ENCODE measurements around the gene BCLAF3. TPM values are rescaled to one million over a fixed set of nuclear protein-coding genes. Genes with fewer than 3 reads are reported as not detected.

Gene BCLAF3
- total RNA-seq, 1 donor, result 7.6 TPM

- no peak for DNase-seq (ENCODE audit: insufficient read length, low spot score, missing footprints)
- peaks cover 5% of the 10 kb centered on the region for H3K36me3 ChIP-seq (ENCODE audit: insufficient read depth, low read length)
- H3K4me1 ChIP-seq (ENCODE audit: insufficient read depth, low read length), result peaks cover 9% of the 10 kb centered on the region
- H3K79me2 ChIP-seq (ENCODE audit: insufficient read depth, low read length), result no peaks in the 10 kb centered on the region
- H3K9me3 ChIP-seq (ENCODE audit: low read depth, low read length), result no peaks in the 10 kb centered on the region
- H2AFZ ChIP-seq (ENCODE audit: low read length), result no peak overlapping the region
- TF ChIP-seq CTCF (IDR thresholded peaks at IDR 0.05; ENCODE audit: extremely low read depth, low read depth, low read length), result no peak
- H3K4me3 ChIP-seq (ENCODE audit: insufficient read depth, low read length), result no peak overlapping the region
- H3K27ac ChIP-seq (ENCODE audit: low read depth, low read length), result no peak overlapping the region
- H3K4me2 ChIP-seq (ENCODE audit: insufficient read depth, low read length), result no peak overlapping the region
- no peaks in the 10 kb centered on the region for H3K27me3 ChIP-seq (ENCODE audit: insufficient read depth, low read length)
- H4K20me1 ChIP-seq (ENCODE audit: insufficient read depth, low read length), result peaks cover 3% of the 10 kb centered on the region
Measured at GRCh38 chrX:19956306-19956705, 34.6 kb downstream of the BCLAF3 start.

GRCh38 chrX:19955306-19955705 lies 35.6 kb downstream of the BCLAF3 start:
- Histone ChIP-seq H4K20me1 (ENCODE audit: insufficient read depth, low read length) (peaks cover 3% of the 10 kb centered on the region), H3K4me1 (ENCODE audit: insufficient read depth, low read length) (peaks cover 9% of the 10 kb centered on the region), H3K27me3 (ENCODE audit: insufficient read depth, low read length) (no peaks in the 10 kb centered on the region), H2AFZ (ENCODE audit: low read length) (no peak overlapping the region), H3K4me3 (ENCODE audit: insufficient read depth, low read length) (no peak overlapping the region), H3K27ac (ENCODE audit: low read depth, low read length) (no peak overlapping the region), H3K4me2 (ENCODE audit: insufficient read depth, low read length) (peak overlapping the region; percentile 10), H3K9me3 (ENCODE audit: low read depth, low read length) (no peaks in the 10 kb centered on the region), H3K79me2 (ENCODE audit: insufficient read depth, low read length) (no peaks in the 10 kb centered on the region), H3K36me3 (ENCODE audit: insufficient read depth, low read length) (peaks cover 5% of the 10 kb centered on the region)
- DNase-seq (ENCODE audit: insufficient read length, low spot score, missing footprints), result no peak
- no peak for TF ChIP-seq CTCF (IDR thresholded peaks at IDR 0.05; ENCODE audit: extremely low read depth, low read depth, low read length)

- Histone ChIP-seq H4K20me1 (ENCODE audit: insufficient read depth, low read length) (peaks cover 3% of the 10 kb centered on the region), H3K27ac (ENCODE audit: low read depth, low read length) (no peak overlapping the region), H3K4me3 (ENCODE audit: insufficient read depth, low read length) (no peak overlapping the region), H3K27me3 (ENCODE audit: insufficient read depth, low read length) (no peaks in the 10 kb centered on the region), H2AFZ (ENCODE audit: low read length) (no peak overlapping the region), H3K79me2 (ENCODE audit: insufficient read depth, low read length) (no peaks in the 10 kb centered on the region), H3K9me3 (ENCODE audit: low read depth, low read length) (no peaks in the 10 kb centered on the region), H3K36me3 (ENCODE audit: insufficient read depth, low read length) (peaks cover 5% of the 10 kb centered on the region), H3K4me2 (ENCODE audit: insufficient read depth, low read length) (peak overlapping the region; percentile 10), H3K4me1 (ENCODE audit: insufficient read depth, low read length) (peaks cover 9% of the 10 kb centered on the region)
- no peak for DNase-seq (ENCODE audit: insufficient read length, low spot score, missing footprints)
- TF ChIP-seq CTCF (IDR thresholded peaks at IDR 0.05; ENCODE audit: extremely low read depth, low read depth, low read length), result no peak
Measured at GRCh38 chrX:19954335-19955096, 36.3 kb downstream of the BCLAF3 start.

DNA sequence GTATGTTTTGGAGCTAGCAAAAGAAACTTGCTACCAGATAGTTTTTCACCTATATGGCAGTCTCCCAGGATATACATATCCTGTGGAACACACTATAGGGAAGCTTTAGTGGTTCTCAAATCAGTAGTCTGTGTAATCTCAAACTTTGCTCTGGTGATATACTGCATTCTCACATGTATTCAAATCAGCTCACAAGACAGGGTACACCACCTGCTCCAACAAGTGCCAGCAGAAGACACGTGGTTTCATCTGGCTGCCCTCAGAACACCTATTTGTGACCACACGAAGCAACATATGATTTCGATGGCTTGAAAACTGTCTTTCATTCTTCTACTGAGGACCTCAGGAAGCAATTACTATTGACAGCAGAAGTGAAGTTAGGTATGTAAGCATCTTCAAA lies 37.7 kb downstream of the BCLAF3 start:
- TF ChIP-seq CTCF (IDR thresholded peaks at IDR 0.05; ENCODE audit: extremely low read depth, low read depth, low read length), result no peak
- no peak overlapping the region for H3K4me2 ChIP-seq (ENCODE audit: insufficient read depth, low read length)
- no peaks in the 10 kb centered on the region for H3K9me3 ChIP-seq (ENCODE audit: low read depth, low read length)
- H3K79me2 ChIP-seq (ENCODE audit: insufficient read depth, low read length), result no peaks in the 10 kb centered on the region
- H4K20me1 ChIP-seq (ENCODE audit: insufficient read depth, low read length), result peaks cover 3% of the 10 kb centered on the region
- peaks cover 9% of the 10 kb centered on the region for H3K4me1 ChIP-seq (ENCODE audit: insufficient read depth, low read length)
- no peak overlapping the region for H3K27ac ChIP-seq (ENCODE audit: low read depth, low read length)
- H3K36me3 ChIP-seq (ENCODE audit: insufficient read depth, low read length), result peaks cover 5% of the 10 kb centered on the region
- no peak for DNase-seq (ENCODE audit: insufficient read length, low spot score, missing footprints)
- no peak overlapping the region for H3K4me3 ChIP-seq (ENCODE audit: insufficient read depth, low read length)
- H3K27me3 ChIP-seq (ENCODE audit: insufficient read depth, low read length), result no peaks in the 10 kb centered on the region
- no peak overlapping the region for H2AFZ ChIP-seq (ENCODE audit: low read length)
